ENCODE data around the gene C3orf52. TPM values are rescaled to one million over a fixed set of nuclear protein-coding genes. Genes with fewer than 3 reads are reported as not detected.

C3orf52 gene
- total RNA-seq, 1 experiment from 2014 or later, result 2.2 TPM

- H3K9me3 ChIP-seq, result no peaks in the 10 kb centered on the region
- DNase-seq, result no peak
- H3K36me3 ChIP-seq, result no peaks in the 10 kb centered on the region
- H3K4me3 ChIP-seq, result no peak overlapping the region
- no peaks in the 10 kb centered on the region; the same call in 1 of the 2 replicates for H3K27me3 ChIP-seq
These were observed 7.8 kb upstream of the C3orf52 start for GRCh38 chr3:112078125-112079083.

- Histone ChIP-seq H3K4me3 (no peak overlapping the region), H3K36me3 (no peaks in the 10 kb centered on the region), H3K27me3 (no peaks in the 10 kb centered on the region; the same call in 1 of the 2 replicates), H3K9me3 (no peaks in the 10 kb centered on the region)
- no peak for DNase-seq
These were observed 3.0 kb upstream of the C3orf52 start for GRCh38 chr3:112083239-112083638.

GRCh38 chr3:112084980-112085705 is 1.0 kb upstream of the C3orf52 start:
- H3K36me3 ChIP-seq, result no peaks in the 10 kb centered on the region
- DNase-seq, result no peak
- no peaks in the 10 kb centered on the region for H3K9me3 ChIP-seq
- no peaks in the 10 kb centered on the region for H3K27me3 ChIP-seq
- no peak overlapping the region for H3K4me3 ChIP-seq

GRCh38 chr3:112085735-112086075 is 484 bp upstream of the C3orf52 start:
- Histone ChIP-seq H3K9me3 (no peaks in the 10 kb centered on the region), H3K4me3 (peak overlapping the region; percentile 55), H3K36me3 (no peaks in the 10 kb centered on the region), H3K27me3 (no peaks in the 10 kb centered on the region)
- DNase-seq, result no peak

GRCh38 chr3:112086875-112087524 is 811 bp downstream of the C3orf52 start:
- Histone ChIP-seq H3K27me3 (no peaks in the 10 kb centered on the region), H3K9me3 (no peaks in the 10 kb centered on the region), H3K4me3 (peak overlapping the region; percentile 55), H3K36me3 (no peaks in the 10 kb centered on the region)
- no peak for DNase-seq

DNA sequence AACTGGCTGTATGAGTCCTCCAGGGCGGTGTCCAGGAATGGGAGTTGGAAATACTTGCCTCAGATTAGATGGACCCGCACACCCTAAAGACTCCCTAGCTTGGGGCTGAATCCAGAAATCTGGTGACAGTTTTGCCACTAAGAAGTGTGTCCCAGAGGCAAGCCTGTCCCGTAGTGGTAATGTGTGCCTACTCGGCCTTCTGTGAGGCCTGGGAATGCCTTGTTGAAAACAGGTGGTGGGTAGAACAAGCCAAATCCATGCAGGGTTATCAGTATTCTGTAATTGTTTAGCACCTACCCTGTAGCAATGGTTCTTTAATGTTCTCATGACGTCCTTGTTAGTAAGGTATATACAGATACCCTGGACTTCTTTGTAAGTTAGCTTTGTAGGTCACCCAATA is 1.6 kb downstream of the C3orf52 start:
- no peak for DNase-seq
- Histone ChIP-seq H3K36me3 (no peaks in the 10 kb centered on the region), H3K4me3 (no peak overlapping the region), H3K27me3 (no peaks in the 10 kb centered on the region), H3K9me3 (no peaks in the 10 kb centered on the region)

DNA sequence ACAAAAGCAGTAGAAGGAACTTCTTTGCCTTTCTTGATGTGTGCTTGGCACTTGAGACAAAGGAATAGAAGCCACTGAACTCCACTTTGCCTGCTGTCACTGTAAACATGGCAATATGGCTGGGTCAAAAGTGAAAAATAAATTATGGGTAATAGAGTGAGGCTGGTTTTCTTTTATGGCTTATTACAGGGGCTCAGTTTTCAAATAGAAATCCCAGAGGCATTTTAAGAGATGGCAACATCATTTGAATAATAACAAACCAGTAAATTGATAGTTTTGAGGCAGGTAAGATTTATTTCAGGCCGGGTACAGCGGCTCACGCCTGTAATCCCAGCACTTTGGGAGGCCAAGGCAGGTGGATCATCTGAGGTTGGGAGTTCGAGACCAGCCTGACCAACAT is 2.8 kb downstream of the C3orf52 start:
- Histone ChIP-seq H3K4me3 (no peak overlapping the region), H3K36me3 (no peaks in the 10 kb centered on the region), H3K27me3 (no peaks in the 10 kb centered on the region), H3K9me3 (no peaks in the 10 kb centered on the region)
- no peak for DNase-seq

- Histone ChIP-seq H3K9me3 (no peaks in the 10 kb centered on the region), H3K27me3 (no peaks in the 10 kb centered on the region), H3K4me3 (no peak overlapping the region), H3K36me3 (no peaks in the 10 kb centered on the region; the same call in 1 of the 2 replicates)
- no peak for DNase-seq
These were observed 4.0 kb downstream of the C3orf52 start for GRCh38 chr3:112089956-112090886.

- H3K36me3 ChIP-seq, result no peaks in the 10 kb centered on the region; the same call in 1 of the 2 replicates
- H3K27me3 ChIP-seq, result no peaks in the 10 kb centered on the region
- no peaks in the 10 kb centered on the region for H3K9me3 ChIP-seq
- DNase-seq, result no peak
- no peak overlapping the region for H3K4me3 ChIP-seq
These were observed 4.8 kb downstream of the C3orf52 start for GRCh38 chr3:112090887-112091586.

DNA sequence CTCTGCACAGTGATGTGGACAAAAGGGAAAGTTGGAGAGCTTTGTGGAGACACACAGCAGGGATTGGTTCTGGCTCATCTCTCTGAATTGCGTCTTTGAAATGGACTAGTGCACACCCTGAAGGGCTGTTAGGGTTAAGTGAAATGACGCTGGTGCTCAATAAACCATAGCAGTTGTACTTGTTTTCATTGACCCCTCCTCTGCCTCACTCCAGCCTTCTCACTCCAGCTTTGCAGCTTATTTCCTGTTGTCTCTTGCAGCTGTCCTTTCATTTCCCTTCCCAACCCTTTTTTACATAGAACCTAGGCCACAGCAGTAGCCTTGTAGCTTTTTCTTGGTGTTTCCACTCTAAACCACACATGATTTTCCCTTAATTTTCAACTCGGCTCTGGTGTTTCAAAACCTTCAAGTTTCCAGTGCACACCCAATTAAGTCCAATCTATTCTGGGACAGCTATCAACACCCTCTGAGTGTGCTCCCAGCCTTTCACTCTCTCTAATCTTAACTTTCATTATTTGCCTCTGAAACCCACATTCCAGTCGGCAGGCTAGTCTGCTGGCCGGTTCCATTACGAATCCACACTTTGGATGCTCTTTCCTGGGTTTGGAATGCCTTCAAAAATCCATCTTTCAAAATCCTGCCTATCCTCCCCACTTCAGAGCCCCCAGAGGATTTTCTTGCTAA is 6.4 kb downstream of the C3orf52 start:
- H3K4me3 ChIP-seq, result no peak overlapping the region
- no peak for DNase-seq
- H3K36me3 ChIP-seq, result no peaks in the 10 kb centered on the region; the same call in 1 of the 2 replicates
- no peaks in the 10 kb centered on the region for H3K9me3 ChIP-seq
- no peaks in the 10 kb centered on the region for H3K27me3 ChIP-seq

DNA sequence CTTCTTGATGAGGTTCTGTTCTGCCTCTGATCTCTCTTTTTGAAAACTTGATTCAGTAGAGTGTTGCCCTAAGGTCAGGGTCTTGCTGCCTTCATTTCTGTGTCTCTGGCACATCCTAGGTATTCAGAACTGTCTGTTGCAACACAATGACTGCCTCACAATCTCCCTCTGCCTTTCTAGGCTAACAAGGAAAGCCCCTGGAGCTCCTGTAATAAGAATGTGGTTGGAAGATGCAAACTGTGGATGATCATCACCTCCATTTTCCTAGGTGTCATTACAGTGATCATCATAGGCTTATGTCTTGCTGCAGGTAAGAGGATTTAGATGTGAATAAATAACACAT is 7.0 kb downstream of the C3orf52 start:
- no peak overlapping the region for H3K4me3 ChIP-seq
- no peaks in the 10 kb centered on the region; the same call in 1 of the 2 replicates for H3K36me3 ChIP-seq
- no peak for DNase-seq
- H3K9me3 ChIP-seq, result no peaks in the 10 kb centered on the region
- no peaks in the 10 kb centered on the region for H3K27me3 ChIP-seq

- H3K9me3 ChIP-seq, result no peaks in the 10 kb centered on the region
- H3K4me3 ChIP-seq, result no peak overlapping the region
- no peak for DNase-seq
- H3K27me3 ChIP-seq, result no peaks in the 10 kb centered on the region
- H3K36me3 ChIP-seq, result no peaks in the 10 kb centered on the region; the same call in 1 of the 2 replicates
These were observed 9.5 kb downstream of the C3orf52 start for GRCh38 chr3:112095731-112096130.

DNA sequence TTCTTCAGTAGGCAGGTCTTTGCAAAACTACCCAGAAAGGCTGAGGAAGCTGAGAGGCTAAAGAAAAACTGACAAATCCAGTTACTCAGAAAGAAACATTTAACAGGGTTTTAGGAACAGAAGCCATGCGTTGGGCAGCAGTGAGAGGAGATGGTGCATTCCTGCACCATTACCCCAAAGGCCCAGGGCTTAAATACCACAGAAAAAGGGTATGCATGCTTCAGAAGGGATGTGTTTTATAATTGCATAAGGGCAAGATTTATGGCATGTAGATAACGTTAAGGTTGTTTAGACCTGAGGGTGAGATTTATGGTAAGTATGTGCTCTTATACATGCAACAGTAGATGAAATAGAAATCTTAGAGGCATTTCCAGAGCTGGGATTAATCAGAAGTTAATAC is 10.0 kb downstream of the C3orf52 start:
- H3K36me3 ChIP-seq, result no peaks in the 10 kb centered on the region; the same call in 1 of the 2 replicates
- DNase-seq, result no peak
- H3K9me3 ChIP-seq, result no peaks in the 10 kb centered on the region
- H3K4me3 ChIP-seq, result no peak overlapping the region
- H3K27me3 ChIP-seq, result no peaks in the 10 kb centered on the region

DNA sequence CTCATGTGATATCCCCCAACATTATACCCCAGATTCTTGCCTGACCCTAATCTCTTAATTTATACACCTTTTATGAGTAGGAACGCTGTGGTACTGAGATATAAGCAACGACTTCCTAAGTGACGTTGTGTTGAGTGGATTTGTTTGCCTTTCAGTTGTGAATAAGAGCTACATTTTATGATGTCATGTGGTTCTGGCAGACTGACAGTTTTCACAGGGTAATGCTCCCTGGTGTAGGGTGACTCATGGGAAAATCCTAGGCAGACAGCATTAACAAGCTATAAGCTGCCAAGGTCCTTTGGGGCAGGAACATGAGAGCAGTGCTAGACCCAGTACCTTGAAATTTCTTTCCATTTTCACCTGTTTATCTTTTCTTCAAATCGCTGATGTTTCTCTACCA is 11.2 kb downstream of the C3orf52 start:
- peak; percentile 80 for DNase-seq
- Histone ChIP-seq H3K36me3 (no peaks in the 10 kb centered on the region; the same call in 1 of the 2 replicates), H3K9me3 (no peaks in the 10 kb centered on the region), H3K27me3 (no peaks in the 10 kb centered on the region), H3K4me3 (no peak overlapping the region)

DNA sequence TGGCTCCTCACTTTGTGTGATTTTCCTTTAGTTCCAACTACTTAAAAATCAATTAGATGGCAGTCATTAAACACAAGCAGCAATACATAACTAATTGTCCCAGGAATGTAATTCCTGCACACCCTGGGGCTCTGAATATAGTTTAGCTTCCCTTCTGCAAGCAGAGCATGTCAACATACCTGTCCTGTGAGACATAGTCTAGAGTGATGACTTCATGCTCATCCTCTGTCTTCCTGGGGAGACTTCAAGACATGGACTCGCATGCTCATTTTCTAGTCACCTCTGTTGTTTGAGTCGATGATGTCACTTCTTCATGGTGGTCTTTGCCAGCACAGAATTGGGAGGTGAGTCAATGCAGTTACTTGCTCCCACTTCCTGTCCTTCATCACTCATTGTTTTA is 15.7 kb downstream of the C3orf52 start:
- Histone ChIP-seq H3K9me3 (no peaks in the 10 kb centered on the region), H3K36me3 (no peaks in the 10 kb centered on the region), H3K4me3 (no peak overlapping the region), H3K27me3 (no peaks in the 10 kb centered on the region)
- DNase-seq, result peak; percentile 53

Measured in MG63 (cell line).